ENCODE results near the gene CRLF1.

Gene CRLF1

GRCh38 chr19:18650021-18650390 lies 43.4 kb upstream of the CRLF1 start:
- no peaks in the 10 kb centered on the region for H3K27me3 ChIP-seq (replicated peaks; ENCODE audit: insufficient read depth, low read length)
- H3K4me2 ChIP-seq (ENCODE audit: low read depth, low read length) = no peak overlapping the region
- no peaks in the 10 kb centered on the region for H3K9me3 ChIP-seq (replicated peaks; ENCODE audit: insufficient read depth, low read length)
- no peak overlapping the region for H3K27ac ChIP-seq (ENCODE audit: low read length)
- no peaks in the 10 kb centered on the region for H3K36me3 ChIP-seq (replicated peaks; ENCODE audit: insufficient read depth, low read length)
- H3K4me1 ChIP-seq (ENCODE audit: low read length) = no peaks in the 10 kb centered on the region
- no peaks in the 10 kb centered on the region for H3F3A ChIP-seq (ENCODE audit: insufficient read depth, low read length)
- no peak for DNase-seq
- no peak overlapping the region for H2AFZ ChIP-seq (ENCODE audit: low read length)
- peaks cover 6% of the 10 kb centered on the region; the same call in 1 of the 2 replicates for H3K79me2 ChIP-seq (ENCODE audit: low read length)
- H3K9me2 ChIP-seq (replicated peaks; ENCODE audit: insufficient read depth, low read length) = no peaks in the 10 kb centered on the region
- TF ChIP-seq EZH2phosphoT487 (IDR thresholded peaks at IDR 0.05; ENCODE audit: low read length) (no peak), CTCF (IDR thresholded peaks at IDR 0.05; ENCODE audit: low read length) (no peak), EZH2 (optimal IDR thresholded peaks at IDR 0.05; ENCODE audit: low read depth, low read length) (no peak)
- no peak overlapping the region for H3K4me3 ChIP-seq (ENCODE audit: low read length)
- no peak overlapping the region for H3K9ac ChIP-seq (ENCODE audit: low read length)
- no peaks in the 10 kb centered on the region for H4K20me1 ChIP-seq (ENCODE audit: insufficient read depth, low read length)

- Histone ChIP-seq H3K9me2 (replicated peaks; ENCODE audit: insufficient read depth, low read length) (no peaks in the 10 kb centered on the region), H3K36me3 (replicated peaks; ENCODE audit: insufficient read depth, low read length) (no peaks in the 10 kb centered on the region), H3K4me3 (ENCODE audit: low read length) (no peak overlapping the region), H2AFZ (ENCODE audit: low read length) (no peak overlapping the region), H3K9me3 (replicated peaks; ENCODE audit: insufficient read depth, low read length) (no peaks in the 10 kb centered on the region), H3K27ac (ENCODE audit: low read length) (no peak overlapping the region), H3K4me1 (ENCODE audit: low read length) (no peaks in the 10 kb centered on the region), H3K79me2 (ENCODE audit: low read length) (peaks cover 11% of the 10 kb centered on the region; the same call in 1 of the 2 replicates), H3F3A (ENCODE audit: insufficient read depth, low read length) (no peaks in the 10 kb centered on the region), H4K20me1 (ENCODE audit: insufficient read depth, low read length) (no peaks in the 10 kb centered on the region), H3K4me2 (ENCODE audit: low read depth, low read length) (no peak overlapping the region), H3K9ac (ENCODE audit: low read length) (no peak overlapping the region), H3K27me3 (replicated peaks; ENCODE audit: insufficient read depth, low read length) (no peaks in the 10 kb centered on the region)
- TF ChIP-seq EZH2 (optimal IDR thresholded peaks at IDR 0.05; ENCODE audit: low read depth, low read length) = no peak
- no peak for TF ChIP-seq CTCF (IDR thresholded peaks at IDR 0.05; ENCODE audit: low read length)
- no peak for TF ChIP-seq EZH2phosphoT487 (IDR thresholded peaks at IDR 0.05; ENCODE audit: low read length)
- no peak for DNase-seq
Observed at GRCh38 chr19:18649371-18650020, 42.9 kb upstream of the CRLF1 start.

- no peaks in the 10 kb centered on the region for H3F3A ChIP-seq (ENCODE audit: insufficient read depth, low read length)
- no peak overlapping the region for H3K4me2 ChIP-seq (ENCODE audit: low read depth, low read length)
- no peaks in the 10 kb centered on the region for H3K27me3 ChIP-seq (replicated peaks; ENCODE audit: insufficient read depth, low read length)
- H3K4me1 ChIP-seq (ENCODE audit: low read length) = no peaks in the 10 kb centered on the region
- H3K4me3 ChIP-seq (ENCODE audit: low read length) = no peak overlapping the region
- no peak overlapping the region for H2AFZ ChIP-seq (ENCODE audit: low read length)
- H3K36me3 ChIP-seq (replicated peaks; ENCODE audit: insufficient read depth, low read length) = no peaks in the 10 kb centered on the region
- H4K20me1 ChIP-seq (ENCODE audit: insufficient read depth, low read length) = no peaks in the 10 kb centered on the region
- no peak for DNase-seq
- no peak overlapping the region for H3K27ac ChIP-seq (ENCODE audit: low read length)
- no peaks in the 10 kb centered on the region for H3K9me2 ChIP-seq (replicated peaks; ENCODE audit: insufficient read depth, low read length)
- H3K9me3 ChIP-seq (replicated peaks; ENCODE audit: insufficient read depth, low read length) = no peaks in the 10 kb centered on the region
- H3K9ac ChIP-seq (ENCODE audit: low read length) = no peak overlapping the region
- no peak for TF ChIP-seq CTCF (IDR thresholded peaks at IDR 0.05; ENCODE audit: low read length)
- TF ChIP-seq EZH2phosphoT487 (IDR thresholded peaks at IDR 0.05; ENCODE audit: low read length) = no peak
- TF ChIP-seq EZH2 (optimal IDR thresholded peaks at IDR 0.05; ENCODE audit: low read depth, low read length) = no peak
- peaks cover 17% of the 10 kb centered on the region for H3K79me2 ChIP-seq (ENCODE audit: low read length)
Observed at GRCh38 chr19:18648973-18649315, 42.3 kb upstream of the CRLF1 start.
